Measurements from ENCODE around the gene SLC36A3. TPM values are rescaled to one million over a fixed set of nuclear protein-coding genes. Genes with fewer than 3 reads are reported as not detected.

SLC36A3 gene
- total RNA-seq: not detected
- long read RNA-seq: 0 reads

DNA sequence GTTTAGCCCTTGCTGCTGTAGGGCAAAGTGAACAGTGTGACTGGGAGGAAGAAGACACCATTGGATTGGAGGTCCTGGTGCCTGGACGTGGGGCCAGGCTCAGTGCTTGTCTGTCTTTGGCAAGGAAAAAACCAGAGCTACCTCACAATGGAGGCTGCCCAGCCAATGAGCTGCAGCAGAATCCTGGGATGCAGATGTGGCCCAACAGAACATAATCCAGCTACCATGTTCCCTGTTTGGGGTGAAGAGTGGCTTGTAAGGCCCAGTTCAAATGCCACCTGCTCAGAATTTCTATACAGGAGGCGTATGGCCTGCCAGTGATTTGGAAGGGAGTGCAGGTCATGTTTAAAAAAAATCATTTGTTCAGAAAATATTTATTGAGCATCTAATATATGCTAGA lies at the start of gene SLC36A3:
TSS of gene SLC36A3 (minus strand) at position 101 of the 400 bp plus-strand sequence. CDS start 412 bp downstream, outside the sequence.
- no peak for DNase-seq
- ATAC-seq: no peak
- intact Hi-C loops (cut with DNase I): no loop called here

DNA sequence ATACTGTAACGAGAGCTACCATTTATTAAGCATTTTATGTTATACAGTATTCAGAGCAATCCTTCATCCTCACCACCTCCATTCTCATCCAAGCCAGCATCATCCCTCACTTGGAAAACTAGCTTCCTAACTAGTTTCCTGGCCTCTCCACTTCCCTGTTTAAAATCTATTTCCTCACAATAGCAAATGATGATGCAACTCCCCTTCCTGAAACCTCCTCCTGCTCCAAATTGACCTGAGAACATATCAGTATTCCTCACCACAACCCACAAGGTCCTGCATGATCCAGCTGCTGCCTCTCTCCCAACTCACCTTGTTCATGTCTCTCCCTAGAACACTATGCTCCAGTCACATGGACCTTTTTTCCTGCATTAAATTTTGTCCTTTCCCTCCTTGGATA lies 48.1 kb upstream of the SLC36A3 start:
- intact Hi-C loops (cut with DNase I): no loop called here
- DNase-seq: no peak

DNA sequence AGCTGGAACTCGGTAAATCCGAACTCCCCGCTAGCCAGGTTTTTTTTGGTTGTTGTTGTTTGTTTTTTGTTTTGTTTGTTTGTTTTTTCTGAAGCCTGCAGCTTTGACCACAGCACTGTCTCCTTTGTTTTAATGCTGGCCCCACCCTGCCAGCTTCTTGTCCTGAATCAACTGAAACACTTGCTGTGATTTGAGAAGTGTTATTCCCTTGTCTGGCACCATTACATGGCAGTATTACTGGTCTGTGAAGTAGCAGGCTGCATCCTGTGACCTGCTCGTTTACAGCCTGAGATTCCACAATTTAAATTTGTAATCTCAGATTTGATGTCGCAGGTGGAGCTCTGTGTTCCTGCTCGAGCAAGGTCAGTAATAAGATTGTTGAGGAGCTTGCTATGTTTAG lies 45.2 kb upstream of the SLC36A3 start:
- intact Hi-C loops (cut with DNase I): no loop called here
- ATAC-seq: no peak
- no peak for DNase-seq

More for the DNA sequence above, 48.1 kb upstream of the SLC36A3 start:
- no peak for ATAC-seq

DNA sequence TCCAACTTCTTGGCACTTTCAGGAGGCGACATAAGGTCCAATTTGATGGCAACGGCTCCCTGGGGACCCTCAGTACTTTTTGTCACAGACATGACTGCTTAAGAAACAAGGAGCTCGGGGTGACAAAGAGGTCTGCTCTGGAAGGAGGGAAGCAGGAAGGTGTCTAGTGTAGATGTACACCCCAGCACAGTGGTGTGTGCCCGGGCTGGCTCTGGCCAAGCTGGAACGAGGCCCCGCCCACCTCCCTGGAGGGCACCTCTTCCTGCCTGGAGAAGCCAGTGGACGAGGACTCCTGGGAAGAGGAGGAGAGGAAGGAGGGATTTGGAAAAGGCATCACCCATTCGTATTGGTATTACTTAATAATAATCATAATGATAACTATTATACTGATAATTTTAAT lies 43.8 kb upstream of the SLC36A3 start, which contains the start of gene SLC36A2:
TSS of gene SLC36A2 (minus strand) at position 191 of the 400 bp plus-strand sequence. CDS start at position 92, 99 bp downstream.
- DNase-seq: no peak
- intact Hi-C loops (cut with DNase I): no loop called here
- ATAC-seq: peak in 1 of 2 donors; percentile 53

DNA sequence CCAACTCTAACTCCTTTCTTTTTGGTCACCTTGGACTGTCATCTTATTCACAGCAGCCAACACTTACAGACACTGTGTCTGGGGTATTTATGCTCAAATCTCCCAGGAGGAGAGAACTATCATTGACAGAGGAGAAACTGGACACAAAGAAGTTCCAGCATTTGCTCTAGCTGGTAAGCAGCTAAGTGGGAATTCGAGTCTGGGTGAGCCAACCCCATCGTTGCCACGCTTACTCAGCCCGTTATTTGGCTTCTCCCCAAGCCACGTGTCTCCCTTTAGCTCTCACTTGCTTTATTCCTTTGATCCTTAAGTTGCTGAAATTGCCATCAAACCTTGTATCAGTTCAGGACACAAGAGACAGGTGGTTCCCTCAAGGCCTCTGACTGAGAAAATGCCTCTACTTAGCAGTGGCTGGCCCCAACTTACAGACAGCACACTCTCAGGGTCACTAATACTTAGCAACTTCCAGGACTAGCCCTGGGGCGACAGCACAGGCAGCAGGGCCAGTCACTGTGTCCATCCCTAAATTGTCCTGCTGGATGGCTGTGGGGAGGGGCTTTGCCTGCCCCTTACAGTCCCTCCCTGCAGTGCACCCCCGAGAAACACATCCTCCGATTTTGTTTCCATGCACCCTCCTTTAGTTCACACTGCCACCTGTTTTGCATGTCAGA lies 42.4 kb upstream of the SLC36A3 start:
- DNase-seq (no peak), ATAC-seq (peak in 1 of 2 donors; percentile 47)
- intact Hi-C loops (cut with DNase I): no loop called here

DNA sequence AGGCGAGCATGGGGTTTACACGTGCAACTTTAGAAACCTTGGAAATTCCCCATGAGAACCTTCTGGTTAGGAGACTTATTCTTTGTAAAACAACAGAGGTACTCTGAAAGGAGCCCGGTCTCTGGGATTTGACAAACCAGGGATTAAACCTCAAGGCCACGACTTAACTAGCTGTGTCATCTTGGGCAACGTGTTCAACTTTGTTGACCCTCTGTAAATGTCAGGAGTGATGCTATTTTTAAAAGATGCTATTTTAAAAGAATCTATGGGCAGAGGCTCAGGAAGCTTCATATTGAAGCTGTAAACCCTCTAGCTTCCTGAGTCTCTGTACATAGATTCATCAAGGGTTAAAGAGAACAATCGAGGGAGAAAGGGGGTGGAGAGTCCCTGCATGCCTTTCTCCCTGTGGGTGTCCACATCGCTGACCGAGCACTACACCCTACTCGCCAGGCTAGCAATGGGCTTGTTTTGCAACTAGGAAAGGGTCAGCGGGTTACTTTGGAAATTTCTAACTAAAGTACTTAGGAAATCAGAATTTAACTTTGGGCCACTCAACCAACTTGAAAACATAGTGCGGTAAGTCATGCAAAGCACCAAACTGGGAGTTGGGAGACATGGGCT lies 41.7 kb upstream of the SLC36A3 start:
- DNase-seq: no peak
- intact Hi-C loops (cut with DNase I): no loop called here
- peak in 1 of 2 donors; percentile 64 for ATAC-seq

DNA sequence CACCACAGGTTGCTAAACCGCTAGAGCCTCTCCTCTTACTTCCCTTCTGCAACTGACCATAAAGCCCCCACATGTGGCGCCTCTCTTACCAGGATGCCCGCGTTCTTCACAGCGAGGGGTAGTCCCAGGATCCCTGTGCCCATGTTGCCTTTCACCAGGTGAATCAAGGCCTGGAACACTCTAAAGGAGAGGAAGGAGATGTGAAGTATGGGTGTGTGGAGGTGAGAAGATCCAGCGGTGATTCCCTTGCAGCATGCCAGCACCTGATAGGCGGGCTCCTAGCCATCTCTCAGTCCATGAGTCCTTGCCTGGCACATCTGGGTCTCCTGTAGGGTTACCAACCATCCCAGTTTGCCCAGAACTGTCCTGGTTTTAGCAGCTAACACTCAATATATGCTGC lies 40.5 kb upstream of the SLC36A3 start:
- intact Hi-C loops (cut with DNase I): no loop called here
- ATAC-seq: no peak
- DNase-seq: no peak

DNA sequence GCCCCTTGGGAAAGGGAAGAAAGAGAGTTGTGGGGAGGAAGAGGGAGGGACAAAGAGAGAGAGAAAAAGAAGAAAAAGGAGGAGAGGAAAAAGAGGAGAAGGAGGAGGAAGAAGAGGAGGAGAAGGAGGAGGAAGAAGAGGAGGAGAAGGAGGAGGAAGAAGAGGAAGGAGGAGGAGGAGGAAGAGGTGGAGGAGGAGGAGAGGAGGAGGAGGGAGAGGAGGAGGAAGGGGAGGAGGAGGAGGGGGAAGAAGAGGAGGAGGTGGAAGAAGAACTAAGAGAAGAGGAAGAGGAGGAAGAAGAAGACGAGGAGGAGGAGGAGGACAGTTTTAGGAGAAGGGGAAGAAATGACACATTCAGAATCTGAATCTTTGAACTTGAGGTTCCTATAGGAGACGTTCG lies 36.4 kb upstream of the SLC36A3 start:
- intact Hi-C loops (cut with DNase I): no loop called here
- DNase-seq (no peak), ATAC-seq (no peak)

DNA sequence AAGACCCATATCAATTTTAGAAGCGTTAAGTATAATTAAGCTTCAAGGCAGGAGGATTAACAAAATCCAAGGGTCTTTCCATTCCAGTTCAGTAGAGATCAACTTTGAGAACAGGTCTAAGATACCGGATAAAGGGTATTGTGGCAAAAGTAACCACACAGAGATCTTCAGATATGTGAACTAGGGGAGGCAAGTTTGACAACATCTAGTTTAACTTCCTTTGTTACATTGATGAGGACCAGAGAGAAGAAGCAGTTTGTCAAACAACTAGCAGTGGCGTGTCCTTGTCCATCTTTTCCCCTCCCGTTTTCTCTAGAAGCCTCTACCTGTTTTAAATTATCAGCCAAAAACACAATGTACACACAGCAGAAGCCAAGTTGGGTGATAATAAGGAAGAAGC lies 35.2 kb upstream of the SLC36A3 start:
- intact Hi-C loops (cut with DNase I): no loop called here

DNA sequence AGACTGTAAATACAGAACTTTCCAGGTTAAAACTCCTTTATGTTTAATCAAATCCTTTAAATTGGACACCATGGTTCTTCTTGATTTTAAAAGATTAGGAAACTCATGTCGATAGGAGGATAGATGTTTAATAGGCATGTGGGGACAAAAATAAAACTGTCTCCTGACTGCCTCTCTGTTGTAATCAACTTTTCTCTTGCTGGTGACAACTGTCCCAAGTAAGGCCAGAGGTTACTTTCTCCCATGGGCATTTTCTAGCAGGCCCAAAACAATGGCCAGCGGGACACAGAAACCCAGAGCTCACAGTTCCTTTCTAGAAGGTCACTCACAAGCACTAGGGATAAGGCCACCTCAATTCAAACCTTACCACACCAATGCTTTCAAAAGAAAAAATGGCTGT lies 29.3 kb upstream of the SLC36A3 start:
- intact Hi-C loops (cut with DNase I): no loop called here
- ATAC-seq (no peak), DNase-seq (no peak)

More for the DNA sequence above, 35.2 kb upstream of the SLC36A3 start:
- DNase-seq: no peak
- no peak for ATAC-seq

DNA sequence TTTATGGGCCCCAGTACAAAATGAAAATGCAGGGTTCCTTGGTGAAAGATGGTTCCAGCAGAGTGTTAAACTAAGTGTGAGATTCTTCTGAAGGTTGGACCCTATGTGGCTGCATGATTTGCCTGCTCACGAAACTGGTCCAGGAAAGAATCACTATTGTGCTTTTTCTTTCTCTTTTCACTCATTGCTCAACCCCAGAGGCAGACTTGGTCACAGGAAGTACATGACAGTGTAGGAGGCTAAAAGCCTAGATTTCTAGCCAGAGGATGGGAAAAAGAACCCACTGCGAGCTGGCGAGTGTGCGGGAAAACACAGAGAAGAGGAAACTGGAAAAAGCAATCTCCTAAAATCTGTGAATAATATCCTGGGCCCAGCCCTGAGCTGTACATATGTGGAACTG lies 25.2 kb upstream of the SLC36A3 start:
- intact Hi-C loops (cut with DNase I): no loop called here
- no peak for DNase-seq
- no peak for ATAC-seq

DNA sequence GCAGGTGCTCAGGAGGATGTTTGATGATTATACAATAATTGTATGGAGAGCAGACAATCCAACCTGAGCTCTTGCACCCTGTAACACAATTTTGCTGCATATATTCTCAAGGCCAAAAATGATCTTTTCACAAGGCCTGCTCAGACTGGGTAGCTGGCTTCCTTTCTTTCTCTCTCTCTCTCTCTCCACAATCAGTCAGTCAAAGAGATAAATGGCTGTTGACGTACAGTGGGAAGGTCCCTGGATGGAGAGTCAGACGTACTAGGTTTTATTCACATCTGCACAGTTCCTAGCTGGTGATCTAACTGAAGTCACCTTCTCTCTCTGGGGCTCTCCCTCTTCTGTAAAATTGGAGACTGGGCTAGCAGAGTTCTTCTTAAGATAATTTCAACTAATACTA lies 24.0 kb upstream of the SLC36A3 start:
- DNase-seq: no peak
- ATAC-seq: no peak
- intact Hi-C loops (cut with DNase I): no loop called here

DNA sequence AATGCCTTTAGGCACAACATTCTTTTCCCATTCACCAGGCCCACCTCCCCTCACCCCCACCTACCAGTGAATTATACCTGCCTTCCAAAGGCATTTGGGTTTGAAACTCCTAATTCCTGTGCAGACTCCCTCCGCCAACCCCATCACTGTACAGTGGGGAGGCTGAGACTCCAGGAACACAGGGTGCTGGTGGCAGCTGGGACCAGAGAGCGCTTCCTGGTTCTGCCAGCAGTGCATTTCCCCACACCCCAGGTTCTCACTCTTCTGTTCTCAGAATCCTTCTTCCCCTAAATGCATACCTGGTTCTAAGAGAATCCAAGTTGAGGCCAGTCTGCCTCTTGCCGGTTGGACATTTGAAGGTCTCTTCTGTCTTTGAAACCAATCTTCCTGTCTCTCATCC lies 22.7 kb upstream of the SLC36A3 start:
- no peak for DNase-seq
- ATAC-seq: no peak
- intact Hi-C loops (cut with DNase I): no loop called here

DNA sequence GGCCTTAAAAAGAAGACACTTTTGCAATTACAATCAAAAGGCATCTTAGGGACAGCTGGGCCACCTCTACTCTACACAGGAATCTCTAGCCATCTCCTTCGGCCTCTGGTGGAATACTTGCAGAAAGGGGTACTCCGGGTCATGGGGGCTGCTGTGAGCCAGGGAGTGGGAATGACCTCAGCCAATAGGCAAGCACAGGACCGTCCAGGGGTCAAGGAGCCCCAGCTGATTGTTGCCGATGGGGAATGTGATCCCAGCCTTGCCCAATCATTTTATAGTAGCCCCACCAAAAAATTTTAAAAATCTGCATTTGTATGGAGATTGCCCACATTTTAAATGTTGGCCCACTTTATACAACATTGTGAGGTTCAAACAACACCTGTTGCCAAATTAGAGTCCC lies 16.9 kb upstream of the SLC36A3 start:
- ATAC-seq (no peak), DNase-seq (no peak)
- intact Hi-C loops (cut with DNase I): no loop called here

DNA sequence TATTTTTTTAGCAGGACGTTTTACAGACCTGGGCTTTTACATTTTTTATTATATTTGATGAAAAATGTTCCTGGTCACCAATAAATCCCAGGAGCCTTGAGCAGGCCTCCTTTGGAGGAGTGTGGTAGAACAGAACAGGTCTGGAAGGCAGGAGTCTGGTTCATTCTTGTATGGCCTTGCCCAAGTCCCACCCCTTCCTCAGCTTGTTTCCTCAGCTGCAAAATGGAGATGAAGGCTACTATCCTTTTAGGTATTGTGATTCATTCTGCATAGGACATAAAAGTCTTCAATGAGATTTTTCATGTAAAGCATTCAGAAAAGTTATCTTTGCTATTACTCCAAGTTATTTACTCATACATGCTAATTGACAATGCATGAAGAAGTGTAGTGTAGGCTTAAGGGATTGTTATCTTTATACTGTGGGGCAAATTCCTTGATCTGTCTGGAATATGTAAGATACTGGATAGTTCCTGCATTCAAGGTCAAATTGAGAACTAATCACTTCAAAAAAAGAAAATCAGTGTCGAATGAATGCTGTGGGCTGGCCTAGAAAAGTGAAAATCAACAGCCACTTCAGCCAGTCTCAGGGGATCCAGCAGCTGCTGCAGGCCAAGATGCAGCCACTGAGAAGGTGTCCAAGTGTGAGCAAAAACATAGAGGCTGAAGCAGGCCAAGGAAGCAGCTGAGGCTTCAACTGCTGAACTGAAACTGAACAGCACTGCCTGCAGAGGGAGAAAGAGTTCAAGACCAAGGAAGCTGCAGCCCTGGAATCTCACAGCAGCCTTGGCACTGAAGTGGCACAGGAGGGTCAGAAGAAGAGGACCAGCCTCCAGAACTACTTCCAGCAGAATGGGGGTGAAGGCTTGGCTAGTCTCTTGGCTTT lies 15.5 kb upstream of the SLC36A3 start:
- DNase-seq: no peak
- intact Hi-C loops (cut with DNase I): no loop called here
- ATAC-seq: peak; percentile 81 to 94

DNA sequence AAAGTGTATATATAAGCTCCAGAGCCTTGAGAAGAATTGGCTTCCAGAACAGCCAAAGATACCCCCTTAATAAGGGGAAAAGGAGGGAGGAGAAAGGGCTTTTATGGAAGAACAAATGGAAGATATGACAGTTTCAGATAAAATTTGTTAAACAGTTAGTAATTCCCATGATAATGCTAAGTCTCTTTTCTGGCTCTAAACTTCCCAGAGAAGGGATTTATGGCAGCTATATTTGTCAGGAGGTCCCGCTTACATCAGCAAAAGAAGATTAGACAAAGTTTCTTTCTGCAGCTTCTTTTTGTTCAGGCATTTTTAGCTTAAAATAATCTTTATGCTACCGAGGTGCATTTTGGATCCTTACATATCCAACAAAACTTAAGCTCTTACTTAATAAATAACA lies 14.3 kb upstream of the SLC36A3 start:
- ATAC-seq (no peak), DNase-seq (no peak)
- intact Hi-C loops (cut with DNase I): no loop called here

DNA sequence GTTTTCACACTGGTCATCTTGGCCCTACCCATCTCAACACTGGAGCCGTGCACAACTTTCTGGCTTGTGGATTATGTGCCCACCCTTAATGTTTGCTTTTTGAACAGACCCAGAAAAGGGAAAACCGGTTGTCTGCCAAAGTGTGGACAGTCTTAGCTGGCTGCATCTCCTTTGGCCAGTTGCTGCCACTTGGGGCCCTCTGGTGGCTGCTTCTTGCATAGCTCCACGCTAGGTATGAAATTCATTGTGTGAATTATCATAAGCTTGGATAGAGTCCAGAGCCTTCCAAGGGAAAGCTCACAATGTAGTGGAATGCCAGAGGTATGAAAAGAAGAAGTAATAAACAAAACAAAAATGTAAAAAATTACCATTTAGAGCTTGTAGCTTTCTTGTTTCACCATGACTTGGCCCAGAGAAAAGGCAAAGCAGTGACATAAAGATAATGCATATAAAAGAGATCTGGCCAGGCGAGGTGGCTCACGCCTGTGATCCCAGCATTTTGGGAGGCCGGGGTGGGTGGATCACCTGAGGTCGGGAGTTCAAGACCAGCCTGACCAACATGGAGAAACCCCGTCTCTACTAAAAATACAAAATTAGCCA lies 12.5 kb upstream of the SLC36A3 start:
- intact Hi-C loops (cut with DNase I): no loop called here
- peak; percentile 80 to 86 for ATAC-seq
- peak; percentile 81 for DNase-seq

DNA sequence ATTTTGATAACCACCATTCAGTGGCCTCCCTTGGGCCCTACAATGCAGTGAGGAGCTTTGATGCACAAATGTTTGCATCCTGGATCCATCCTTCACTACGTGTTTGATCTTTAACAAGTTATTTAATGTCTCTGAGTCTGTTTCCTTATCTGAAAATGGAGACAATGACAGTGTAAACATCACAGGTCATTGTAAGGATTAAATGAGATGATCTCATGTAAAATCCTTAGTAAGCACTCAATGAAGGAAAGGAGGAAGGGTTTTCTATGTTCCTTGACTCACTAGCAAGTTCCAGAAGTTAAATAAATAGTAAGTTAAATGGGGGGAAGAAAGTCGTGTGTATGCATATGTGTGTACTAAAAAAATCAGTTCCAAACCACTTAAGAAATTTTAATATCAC lies 9.8 kb upstream of the SLC36A3 start:
- intact Hi-C loops (cut with DNase I): no loop called here
- no peak for ATAC-seq

DNA sequence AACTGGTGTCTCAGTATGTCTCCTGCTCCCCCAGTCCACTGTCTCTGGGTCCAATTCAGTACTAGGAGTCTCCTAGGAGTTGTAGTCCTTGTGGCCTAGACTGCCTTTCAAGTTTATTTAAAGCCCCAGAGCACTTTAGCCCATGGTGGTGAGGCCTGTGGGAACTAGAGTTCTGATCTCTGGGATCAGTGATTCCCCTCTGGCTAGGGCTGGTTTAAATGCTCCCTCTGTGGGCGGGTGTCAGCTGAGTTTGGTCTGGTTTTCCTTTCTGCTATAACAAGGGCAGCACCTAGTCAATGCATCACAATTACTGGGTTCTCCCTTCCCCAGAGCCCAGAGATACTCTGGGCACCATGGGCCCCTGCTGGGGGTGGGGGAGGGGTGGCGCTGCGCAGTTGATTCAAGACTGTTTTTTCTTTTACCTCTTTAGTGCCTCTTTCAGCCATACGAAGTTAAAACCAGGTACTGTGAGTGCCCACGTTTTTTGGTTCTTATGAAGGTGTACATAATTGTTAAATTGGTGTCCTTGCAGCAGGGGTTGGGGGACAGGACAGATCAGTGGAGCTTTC lies 9.3 kb upstream of the SLC36A3 start:
- DNase-seq (no peak), ATAC-seq (no peak)
- intact Hi-C loops (cut with DNase I): no loop called here

More for the DNA sequence above, 9.8 kb upstream of the SLC36A3 start:
- DNase-seq: no peak

Measured in left cardiac atrium (tissue), 4 donors.